Stimulated activated CD8-positive, alpha-beta memory T cell treated with anti-CD3 and anti-CD28 coated beads, Interleukin-12 subunit alpha, Interleukin-12 subunit beta, amount 100 ng/mL, for 24 hours (primary cell): Measurements from ENCODE around the gene ADRB1.

ENCODE experiments used
- DNase-seq: peaks from one replicate; pipeline ENCODE4 v3.0.0-alpha.2; 2020; ENCODE audit errors: extremely low read depth

The ADRB1 gene

DNA sequence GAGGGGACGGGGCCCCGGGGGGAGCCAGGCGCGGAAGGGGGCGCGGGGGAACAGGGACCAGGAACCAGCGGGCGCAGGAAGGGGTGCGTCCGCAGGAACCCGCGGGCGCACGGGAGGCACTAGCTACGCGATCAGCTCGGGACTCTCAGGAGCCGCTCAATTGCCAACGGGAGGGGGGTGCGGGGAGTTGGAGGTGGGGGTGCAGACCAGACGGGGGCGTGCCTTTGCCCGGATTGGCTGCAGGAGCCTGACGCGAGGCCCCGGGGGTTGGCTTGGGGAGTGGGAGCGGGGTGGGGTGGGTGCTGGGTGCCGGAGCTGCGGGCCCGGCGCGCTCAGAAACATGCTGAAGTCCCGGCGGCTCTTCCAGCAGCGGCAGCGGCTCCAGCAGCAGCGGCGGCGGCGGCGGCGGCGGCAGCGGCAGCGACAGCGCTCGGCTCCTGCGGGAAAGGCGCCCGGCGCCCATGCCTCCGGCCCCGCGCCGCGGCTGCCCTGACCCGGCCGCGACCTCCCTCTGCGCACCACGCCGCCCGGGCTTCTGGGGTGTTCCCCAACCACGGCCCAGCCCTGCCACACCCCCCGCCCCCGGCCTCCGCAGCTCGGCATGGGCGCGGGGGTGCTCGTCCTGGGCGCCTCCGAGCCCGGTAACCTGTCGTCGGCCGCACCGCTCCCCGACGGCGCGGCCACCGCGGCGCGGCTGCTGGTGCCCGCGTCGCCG, at the start of gene ADRB1:
ADRB1 (plus strand) TSS at position 335 of the 715 bp plus-strand sequence; CDS start at position 602, 267 bp downstream.
- no peak for DNase-seq

DNA sequence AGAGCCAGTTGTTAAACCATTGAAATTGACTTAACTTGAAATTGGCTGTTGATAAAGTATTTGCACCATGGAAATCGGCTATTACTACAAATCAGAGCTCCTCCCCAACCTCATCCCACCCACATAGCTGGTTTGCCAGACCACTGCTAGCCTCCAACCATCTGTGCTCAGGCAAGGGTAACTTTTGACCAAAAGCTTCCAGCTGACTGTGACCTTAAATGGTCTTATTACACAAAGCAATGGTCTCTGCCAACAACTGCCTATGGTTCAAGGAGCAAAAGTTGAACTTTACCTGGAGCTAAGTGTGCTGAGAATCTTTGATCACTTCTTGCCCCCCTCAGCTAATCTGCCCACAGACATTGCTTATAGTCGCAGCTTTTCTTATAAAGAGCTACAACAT, 48.5 kb upstream of the ADRB1 start:
- no peak for DNase-seq

DNA sequence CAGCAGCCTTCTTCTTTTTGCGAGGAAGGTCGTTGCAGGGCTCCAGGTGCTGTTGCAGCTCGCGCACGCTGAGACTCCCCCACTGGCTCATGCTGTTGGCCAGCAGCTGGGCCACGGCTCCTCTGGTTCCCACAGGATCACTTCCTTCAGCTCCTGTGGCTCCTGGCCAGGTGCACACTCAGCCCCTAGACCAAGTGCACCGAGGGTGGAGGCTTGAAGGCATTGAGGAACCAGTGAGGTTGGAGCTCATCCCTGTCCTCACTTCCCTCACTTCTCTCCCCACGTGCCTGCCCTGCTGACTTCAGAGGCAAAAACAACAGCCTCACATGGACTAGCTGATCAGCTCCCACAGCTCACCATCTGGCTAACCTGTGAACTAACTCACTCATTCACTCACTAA, 46.2 kb upstream of the ADRB1 start:
- no peak for DNase-seq

DNA sequence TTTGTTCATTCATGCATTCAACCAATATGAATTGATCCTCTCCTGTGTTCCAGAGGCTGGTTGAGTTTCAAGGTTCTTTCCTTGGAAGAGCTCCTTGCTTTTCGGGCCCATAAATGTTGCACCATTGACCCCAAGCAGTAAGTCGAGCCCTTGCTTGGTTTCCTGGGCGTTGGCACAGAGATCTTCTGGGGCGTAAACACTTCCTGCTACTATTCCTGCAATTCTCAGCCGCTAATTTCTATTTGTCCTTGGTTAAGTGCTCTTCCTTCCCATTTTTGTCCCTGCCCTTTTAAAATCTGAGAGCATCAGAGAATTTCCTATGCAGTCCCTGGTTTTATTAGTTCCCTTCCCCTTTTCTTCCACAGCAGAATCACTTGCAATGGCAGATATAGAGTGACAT, 44.1 kb upstream of the ADRB1 start:
- no peak for DNase-seq

DNA sequence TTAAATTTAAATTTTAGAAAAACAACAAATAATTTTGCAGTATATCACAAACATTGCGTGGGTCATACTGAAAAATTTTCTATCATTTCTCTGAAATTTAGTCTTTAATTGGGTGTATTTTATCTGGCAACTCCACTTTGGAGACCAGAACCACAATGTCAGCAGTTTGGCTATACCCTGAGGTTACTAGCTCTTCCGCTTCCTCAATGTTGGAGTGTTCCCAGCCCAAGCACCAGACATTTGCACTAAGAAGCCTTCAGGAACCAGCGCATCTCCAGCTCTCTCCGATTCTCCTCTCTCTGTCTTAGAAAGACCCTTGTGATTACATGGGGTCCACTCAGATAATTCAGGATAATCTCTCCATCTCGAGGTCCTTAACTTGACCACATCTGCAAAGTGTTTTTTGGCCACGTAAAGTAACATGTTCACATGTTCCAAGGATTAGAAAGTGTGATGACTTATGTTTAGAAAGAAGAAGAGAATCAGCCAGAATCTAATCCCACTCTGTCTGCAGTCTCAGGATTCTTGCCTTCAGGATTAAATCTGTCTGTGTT, 43.1 kb upstream of the ADRB1 start:
- DNase-seq, result no peak

DNA sequence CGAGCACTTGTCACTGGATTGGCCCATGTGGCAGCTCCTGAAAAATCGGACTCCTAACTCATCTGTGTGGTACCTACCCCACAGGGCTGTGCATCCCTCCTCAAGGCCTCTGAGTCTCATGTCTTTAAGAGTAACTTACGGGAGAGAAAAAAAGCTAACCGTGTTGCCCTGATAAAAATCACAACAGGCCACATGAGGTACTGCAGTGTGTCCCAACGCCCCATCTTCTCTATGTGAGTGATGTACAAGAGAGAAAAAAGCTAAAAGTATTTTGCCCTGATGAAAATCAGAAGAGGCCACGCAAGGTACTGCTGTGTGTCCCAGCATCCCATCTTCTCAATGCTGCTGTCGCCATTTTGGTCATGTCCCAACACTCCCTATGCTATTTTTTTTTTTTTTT, 41.2 kb upstream of the ADRB1 start:
- no peak for DNase-seq

DNA sequence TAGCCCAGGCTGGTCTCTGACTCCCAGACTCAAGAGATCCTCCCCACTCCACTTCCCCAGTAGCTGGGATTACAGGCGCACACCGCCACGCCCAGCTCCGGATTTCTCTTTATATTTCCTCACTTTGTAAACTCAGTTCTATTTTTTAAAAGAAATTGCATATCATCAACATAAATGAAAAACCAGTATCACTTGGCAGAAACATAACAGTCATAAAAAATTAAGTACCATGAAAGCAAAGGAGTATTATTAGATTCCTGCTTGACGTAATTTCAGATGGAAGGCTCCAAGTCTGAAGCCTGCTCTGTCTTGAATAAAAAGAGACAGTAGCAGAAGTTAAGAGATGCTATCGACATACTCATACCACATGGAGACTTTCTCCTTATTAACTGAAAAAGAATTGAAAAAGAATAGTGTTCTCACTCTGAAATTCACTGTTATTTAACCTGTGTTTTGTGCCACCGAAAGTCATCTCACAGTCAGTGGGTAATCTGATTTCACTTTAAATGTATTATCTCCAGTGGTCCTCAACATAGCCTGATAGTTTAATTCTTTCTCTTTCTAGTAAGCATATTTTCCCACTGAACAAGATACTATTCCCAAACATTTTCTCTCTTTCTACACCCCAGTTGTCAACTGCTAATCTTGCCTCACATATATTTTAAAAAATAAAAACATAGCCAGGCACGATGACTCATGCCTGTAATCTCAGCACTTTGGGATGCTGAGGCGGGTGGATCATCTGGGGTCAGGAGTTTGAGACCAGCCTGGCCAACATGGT, 40.3 kb upstream of the ADRB1 start:
- DNase-seq, result no peak

DNA sequence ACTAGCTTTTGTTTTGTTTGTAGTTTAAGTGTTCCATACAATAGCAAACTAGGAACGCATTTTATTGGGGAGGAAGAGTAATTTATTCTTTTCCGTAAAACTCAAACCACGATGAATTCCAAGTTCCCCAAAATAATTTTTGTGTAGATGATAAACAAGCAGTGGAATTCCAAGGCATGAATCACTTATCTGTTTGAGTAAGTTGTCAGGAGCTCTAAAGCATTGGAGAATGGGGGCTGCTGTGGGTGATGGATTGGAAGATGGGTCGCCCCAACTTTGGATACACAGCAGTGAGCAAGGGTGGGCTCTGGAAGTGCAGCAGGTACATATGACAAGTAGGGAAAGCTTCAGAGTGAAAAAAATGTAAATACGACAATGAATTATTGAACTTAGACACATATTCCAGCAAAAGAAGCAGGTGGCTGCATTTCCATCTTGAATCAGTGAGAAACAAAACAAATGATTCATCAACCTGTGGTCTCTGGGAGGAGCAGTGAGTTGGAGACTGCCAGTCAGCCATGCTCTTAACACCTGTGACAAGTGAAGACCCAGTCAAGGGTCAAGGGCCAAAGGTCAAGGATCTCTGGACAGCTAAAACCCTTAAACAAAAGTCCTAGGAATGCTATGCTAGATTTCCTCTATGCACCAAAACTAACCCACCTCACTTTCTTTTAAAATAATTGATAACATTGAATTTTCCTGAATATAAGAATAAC, 34.2 kb upstream of the ADRB1 start:
- DNase-seq, result no peak

DNA sequence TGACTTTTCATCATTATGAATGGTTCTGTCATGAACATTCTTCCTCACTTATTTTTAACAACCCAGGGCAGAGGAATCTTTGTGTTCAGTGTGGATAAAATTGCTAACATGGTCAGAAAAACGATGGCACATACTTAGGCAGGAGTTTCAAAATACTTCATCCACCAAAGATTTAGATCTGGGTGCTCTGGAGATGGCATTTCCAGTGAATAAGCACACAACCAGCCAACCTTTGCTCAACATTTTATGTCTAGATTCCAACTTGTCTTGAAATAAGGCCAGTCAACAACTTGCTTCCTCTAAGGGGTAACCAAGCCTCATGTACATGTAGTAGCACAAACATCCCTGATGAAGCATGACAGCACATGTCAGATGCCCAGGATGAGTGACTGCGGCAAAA, 33.4 kb upstream of the ADRB1 start:
- DNase-seq, result no peak

DNA sequence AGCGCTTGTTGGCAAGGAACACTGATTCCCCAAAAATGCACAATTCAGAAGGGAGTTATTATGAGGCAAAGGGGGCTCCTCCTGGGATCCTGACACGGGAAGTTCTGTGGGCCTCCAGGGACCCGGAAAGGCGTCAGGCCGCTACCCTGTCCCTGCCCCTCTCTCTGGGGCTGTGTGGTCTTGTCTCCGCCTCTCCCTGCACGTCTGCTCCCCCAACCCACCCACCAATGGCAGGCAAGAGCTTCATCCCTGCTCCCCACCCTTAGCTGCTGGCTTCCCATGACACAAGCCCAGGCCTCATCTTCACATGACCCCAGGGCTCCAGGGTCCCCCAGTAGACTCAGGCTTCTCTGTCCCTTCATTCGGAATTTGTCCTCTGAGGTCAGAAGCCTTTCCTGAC, 31.0 kb upstream of the ADRB1 start:
- no peak for DNase-seq

DNA sequence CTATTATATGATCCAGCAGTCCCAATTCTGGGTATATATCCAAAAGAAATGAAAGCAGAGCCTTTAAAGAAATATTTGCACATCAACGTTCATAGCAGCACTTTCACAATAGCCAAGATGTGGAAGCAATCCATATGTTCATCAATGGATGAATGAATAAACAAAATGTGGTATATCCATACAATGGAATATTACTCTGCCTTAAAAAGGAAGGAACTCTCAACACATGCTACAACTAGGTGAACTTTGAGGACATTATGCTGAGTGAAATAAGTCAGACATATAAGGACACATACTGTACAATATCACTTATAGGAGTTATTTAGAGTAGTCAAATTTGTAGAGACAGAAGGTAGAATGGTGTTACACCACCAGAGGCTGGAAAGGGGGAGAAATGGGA, 28.0 kb upstream of the ADRB1 start:
- no peak for DNase-seq

DNA sequence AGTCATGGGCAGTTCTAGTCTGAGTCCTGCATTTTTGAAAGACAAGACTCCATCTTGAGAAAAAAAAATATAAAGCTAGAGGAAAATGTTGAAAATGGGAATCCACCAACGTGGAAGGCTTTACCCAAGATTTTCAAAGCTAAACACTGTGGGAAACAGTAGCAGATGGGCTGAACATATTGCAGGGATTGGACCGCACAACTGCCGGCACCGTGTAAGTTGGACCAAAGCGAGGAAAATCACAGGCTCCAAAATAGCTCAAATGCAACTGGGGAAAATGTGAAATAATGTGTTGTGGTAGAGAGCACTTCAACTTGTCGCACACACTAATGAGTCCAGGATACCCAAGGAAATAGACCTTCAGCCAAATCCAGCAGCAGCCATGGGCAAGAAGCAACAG, 26.4 kb upstream of the ADRB1 start:
- DNase-seq, result no peak

DNA sequence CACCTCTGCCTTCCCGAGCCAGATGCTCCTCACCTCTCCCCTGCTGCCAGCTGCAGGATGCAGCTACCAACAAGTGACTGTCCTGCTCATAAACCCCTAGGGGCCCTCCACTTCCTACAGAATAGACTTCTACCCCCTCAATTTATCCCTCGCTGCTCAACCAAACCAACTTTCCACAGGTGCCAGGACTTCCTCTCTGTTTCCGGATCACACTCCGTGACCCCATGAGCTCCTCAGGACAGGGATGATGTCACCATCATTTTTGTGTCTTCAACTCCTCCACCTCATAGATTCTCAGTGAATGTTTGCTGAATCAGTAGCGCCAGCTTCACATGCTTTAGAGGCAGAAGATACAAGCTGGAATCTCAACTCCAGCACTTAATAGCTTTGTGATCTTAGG, 25.8 kb upstream of the ADRB1 start:
- DNase-seq, result no peak

DNA sequence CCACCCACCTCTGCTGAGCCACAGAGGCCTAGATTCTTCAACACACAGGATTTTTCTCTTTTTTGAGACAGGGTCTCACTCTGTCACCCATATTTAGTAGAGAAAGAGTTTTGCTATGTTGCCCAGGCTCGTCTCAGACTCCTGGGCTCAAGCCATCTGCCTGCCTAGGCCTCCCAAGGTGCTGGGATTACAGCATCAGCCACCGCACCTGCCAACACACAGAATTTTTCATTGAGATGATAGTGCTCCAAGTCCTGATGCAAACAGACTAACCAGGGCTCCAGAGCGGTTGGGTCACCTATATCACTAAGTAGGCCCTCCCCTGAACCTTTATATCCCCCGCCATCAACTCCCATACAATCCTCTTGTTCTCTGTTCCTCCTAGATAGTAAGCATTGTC, 24.4 kb upstream of the ADRB1 start:
- no peak for DNase-seq

DNA sequence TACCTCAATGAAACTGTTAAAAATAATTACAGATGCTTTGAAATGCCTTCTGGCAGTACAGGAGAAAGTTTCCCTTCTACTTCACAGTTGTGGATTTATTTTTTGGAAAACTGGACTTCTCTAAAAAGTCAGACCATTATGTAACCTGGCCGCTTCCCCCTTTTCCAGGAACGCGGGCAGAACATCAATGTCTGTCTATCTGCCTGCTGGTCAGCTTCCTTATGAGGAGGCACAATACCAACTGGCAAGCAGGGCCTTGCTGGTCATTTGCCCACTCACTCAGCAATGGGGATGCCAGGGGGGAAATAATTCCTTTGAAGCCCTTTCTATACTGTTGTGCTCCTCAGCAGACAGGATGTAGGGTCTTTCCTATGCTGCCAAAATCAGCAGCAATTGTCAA, 22.5 kb upstream of the ADRB1 start:
- DNase-seq, result no peak

DNA sequence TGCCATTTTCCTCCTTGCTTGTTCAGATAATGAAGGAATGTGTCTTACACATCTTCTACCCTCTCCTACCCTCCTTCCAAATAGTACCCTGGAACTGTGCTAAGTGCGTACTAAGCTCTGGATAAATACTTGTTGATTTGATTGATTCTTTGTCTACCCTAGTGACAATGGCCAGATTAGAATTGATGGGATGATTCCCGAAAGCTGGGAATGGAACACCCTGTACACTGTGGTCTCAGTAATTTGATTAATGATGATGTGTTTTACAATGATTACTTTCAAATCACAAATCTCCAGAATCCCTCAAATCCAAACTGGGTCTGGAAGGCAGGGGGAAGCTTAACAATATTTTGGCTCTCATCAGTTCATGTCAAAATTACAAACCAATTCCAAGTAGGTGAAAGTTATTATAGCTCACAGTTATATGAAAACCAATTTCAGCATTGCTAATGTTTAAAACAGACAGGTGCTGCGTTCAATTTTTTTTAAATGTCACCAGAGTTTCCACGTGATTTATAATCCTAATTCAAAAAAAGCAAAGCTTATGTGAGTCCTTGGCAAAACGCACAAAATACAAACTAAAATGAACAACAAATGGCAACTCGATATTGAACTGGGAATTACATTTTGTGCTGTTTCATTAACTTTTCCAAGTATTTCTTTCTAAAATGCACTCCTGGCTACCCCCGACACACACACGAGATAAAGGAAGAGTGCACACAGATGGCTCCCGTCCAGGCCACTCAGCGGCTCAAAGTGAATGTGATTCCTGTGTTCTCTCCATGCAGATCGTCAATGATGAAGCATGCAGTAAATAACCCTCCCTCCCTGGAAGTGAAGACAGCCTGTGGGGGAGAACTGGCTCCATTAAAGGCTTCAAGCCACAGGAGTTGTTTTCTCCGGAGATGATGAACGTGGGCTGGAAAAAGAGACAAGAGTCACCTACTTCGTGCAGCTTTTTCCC, 21.7 kb upstream of the ADRB1 start:
- no peak for DNase-seq

DNA sequence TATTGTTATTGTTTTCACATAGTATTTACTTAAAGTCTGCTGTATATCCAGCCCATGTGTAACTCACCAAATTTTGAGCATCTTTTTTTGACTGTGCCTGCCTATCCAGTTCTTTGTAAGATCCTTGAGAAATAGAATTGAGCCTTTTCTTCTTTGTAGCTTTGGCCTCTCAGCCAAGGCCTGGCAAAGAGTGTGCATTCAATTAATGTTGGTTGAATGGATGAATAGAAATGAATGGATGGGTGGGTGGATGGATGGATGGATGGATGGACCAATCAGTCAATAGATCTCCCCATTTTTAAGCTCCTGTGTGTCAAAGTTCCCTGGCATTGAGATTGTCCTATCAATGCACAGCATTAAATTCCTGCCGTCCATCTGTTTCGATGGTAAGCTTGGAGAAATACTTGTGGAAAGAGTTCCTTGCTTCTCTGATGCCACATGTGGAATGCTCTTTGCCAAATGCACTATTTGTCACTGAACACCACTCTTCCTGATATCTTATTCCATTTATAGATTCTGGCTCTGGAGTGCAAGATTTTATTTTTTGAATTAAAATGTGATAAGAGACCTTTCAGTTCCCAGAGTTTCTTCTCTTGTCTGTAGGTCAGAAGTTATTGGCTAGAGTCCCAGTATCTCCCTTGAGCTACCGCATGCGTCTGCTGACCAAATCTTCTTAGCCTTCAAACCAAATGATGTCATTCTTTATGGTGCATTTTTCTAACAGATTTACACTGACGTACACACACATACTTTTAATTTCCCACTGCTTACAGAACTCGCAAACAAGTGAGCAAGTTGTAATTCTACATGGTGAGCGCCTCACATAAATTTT, 20.7 kb upstream of the ADRB1 start:
- DNase-seq, result no peak

DNA sequence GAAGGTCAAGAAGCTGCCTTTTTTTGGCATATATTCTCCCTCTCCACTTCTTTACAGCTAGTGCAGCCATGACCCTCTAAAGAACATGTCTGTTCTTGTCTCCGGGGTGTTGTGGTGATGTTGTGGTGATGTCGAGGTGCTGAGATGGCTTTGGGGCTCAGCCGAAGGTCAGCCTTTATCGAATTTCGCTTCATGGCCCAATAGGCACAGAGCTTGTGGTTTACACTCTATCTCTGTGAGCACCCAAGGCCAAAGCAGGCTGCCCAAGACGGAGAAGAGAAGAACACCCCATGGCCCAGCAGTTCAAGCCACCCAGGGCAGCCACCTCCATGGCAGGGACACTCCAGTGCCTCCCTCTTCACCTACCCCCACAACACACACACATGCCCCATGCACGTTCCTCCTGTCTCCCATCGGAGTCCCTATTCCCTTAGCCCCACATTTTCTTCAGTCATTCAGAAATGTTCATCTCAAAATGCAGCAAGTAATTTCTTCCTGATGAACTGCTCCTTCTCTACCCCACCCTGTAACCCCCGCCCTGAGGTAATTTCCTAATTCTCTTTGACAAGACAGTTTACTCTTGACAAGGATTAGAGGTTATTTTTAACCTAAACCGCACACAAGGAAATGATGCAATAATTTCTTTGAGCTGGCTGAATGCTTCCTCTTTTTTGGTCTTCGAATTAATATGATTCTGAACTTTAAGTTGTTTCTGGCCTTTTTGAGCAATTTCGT, 18.6 kb upstream of the ADRB1 start:
- DNase-seq, result no peak

DNA sequence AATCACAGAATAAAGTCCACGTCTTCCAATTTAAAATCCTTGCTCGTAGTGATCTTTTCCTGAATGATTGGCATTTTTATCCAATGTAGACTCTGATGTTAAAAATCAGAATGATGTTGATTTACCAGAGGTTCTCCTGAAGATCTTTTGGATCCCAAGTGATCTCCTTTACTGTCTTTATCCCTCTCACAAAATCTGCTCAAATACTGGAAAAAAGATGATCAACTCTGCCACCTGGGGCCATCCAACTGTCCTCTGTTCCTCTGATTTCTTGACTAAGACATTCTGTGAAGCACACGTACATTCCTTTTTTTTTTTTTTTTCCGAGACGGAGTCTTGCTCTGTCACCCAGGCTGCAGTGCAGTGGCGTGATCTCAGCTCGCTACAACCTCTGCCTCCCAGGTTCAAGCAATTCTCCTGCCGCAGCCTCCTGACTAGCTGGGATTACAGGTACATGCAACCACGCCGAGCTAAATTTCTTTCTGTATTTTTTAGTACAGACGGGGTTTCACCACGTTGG, 18.0 kb upstream of the ADRB1 start:
- DNase-seq, result no peak
